Measurements from ENCODE around the gene RAD51.
"Not testable (repeated sequence)": the region's sequence is repeated elsewhere in the genome, so short reads cannot be mapped to it uniquely, and the experiment has no call there.

RAD51 gene

DNA sequence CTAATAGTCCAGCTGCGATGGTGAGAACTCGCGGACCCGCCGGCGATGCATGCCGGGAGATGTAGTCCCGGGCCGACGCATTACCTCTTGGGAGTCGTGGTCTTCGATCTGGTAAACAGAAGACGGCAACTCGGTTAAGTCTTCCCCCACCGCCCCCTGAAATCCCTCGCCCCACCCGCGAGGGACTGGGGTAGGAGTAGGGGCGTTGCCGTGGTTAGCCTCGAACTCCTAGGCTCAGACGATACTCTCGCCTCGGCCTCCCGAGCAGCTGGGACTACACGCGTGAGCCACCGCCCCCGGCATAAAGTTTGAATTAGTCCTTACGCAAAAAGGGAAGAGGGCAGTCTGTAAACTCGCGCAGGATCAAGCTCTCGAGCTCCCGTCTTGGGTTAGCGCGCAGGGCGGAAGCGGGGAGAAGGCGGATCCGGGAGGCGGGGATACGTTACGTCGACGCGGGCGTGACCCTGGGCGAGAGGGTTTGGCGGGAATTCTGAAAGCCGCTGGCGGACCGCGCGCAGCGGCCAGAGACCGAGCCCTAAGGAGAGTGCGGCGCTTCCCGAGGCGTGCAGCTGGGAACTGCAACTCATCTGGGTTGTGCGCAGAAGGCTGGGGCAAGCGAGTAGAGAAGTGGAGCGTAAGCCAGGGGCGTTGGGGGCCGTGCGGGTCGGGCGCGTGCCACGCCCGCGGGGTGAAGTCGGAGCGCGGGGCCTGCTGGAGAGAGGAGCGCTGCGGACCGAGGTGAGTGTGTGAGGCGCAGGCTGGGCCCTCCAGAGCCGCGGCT, at the start of gene RAD51:
RAD51 (plus strand) TSS at position 487 of the 781 bp plus-strand sequence. CDS start 3,585 bp downstream, outside the sequence.
- peak; percentile 85 for DNase-seq (ENCODE audit: low read depth, low spot score)

GRCh38 chr15:40647523-40647922, 47.5 kb upstream of the RAD51 start:
- DNase-seq (ENCODE audit: low read depth, low spot score): no peak

GRCh38 chr15:40650479-40650878, 44.5 kb upstream of the RAD51 start:
- DNase-seq (ENCODE audit: low read depth, low spot score): no peak

DNA sequence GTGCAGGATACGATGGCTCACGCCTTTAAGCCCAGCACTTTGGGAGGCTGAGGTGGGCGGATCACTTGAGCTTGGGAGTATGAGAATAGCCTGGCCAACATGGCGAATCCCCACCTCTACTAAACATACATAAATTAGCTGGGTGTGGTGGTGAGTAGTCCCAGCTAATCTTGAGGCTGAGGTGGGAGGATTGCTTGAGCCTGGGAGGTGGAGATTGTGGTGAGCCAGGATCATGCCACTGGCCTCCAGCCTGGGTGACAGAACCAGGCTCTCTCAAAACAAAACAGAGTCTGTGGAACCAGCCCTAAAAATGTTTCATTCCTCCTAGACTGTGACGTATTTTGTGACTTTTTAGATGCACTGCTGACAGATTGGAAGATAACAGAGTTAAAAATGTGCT, 34.3 kb upstream of the RAD51 start:
- DNase-seq (ENCODE audit: low read depth, low spot score): no peak

- DNase-seq (ENCODE audit: low read depth, low spot score): no peak
These were observed 30.1 kb upstream of the RAD51 start for GRCh38 chr15:40664909-40665308.

- not testable (repeated sequence) for DNase-seq (ENCODE audit: low read depth, low spot score)
These were observed 18.7 kb upstream of the RAD51 start for GRCh38 chr15:40676290-40676689.

GRCh38 chr15:40676906-40677305, 18.1 kb upstream of the RAD51 start:
- DNase-seq (ENCODE audit: low read depth, low spot score): not testable (repeated sequence)

- no peak for DNase-seq (ENCODE audit: low read depth, low spot score)
These were observed 14.8 kb upstream of the RAD51 start for GRCh38 chr15:40680151-40680550.

GRCh38 chr15:40680959-40681358, 14.0 kb upstream of the RAD51 start:
- not testable (repeated sequence) for DNase-seq (ENCODE audit: low read depth, low spot score)

GRCh38 chr15:40684381-40684780, 10.6 kb upstream of the RAD51 start:
- DNase-seq (ENCODE audit: low read depth, low spot score): no peak

DNA sequence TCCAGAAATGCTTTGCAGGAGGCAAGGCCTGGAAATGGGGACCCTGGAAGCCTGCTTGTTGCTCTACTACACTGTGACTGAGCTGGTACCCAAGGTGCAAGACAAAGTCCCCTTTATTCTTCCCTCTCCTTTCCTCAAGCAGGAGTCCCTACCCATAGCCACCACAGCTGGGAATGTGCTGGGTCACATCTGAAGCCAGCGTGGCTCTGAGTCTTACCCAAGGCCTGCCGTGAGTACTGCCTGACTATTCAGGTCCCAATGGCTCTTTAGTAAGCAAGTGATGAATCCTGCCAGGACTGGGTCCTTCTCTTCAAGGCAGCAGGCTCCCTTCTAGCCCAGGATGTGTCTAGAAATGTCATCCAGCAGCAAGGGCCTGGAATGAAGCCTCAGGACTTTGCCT, 9.6 kb upstream of the RAD51 start:
- no peak for DNase-seq (ENCODE audit: low read depth, low spot score)

DNA sequence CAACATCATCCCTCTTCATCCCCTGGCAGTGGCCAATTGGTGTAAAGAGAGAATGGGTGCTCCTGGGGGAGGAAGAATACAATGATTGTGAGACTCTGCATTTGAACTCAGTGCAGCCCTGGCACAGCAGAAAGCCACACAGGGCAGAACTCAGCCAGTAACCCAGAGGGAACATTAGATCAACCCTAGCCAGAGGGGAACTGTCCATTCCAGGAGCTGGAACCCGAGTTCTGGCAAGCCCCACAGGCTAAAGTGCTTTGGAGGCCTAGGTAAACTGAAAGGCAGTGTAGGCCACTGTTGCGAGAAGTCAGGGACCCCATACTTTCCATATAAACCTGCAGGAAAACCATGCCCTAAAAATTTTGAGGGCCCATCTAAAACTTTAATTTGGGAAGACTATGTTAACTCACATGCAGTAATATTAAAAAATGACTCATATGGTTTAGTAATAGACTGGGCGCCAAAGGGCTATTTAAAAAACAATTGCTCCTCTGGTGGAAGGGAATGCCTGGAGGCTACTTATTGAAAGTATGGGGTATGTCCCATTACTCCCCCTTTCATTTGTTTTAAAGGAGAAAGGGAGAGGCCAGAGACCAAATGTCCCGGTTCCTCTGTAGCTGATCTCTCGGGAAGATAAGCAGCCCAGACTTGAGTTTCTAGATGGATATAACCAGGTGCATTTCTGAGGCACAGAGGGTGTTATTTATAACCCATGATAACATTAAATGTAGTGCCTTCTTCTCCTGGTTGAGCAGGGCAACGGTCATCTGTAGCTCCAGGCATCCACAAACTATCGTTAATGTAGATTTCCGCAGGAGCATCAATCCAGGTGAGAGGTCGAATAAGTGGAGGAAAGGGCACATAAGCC, 5.8 kb upstream of the RAD51 start:
- no peak for DNase-seq (ENCODE audit: low read depth, low spot score)

DNA sequence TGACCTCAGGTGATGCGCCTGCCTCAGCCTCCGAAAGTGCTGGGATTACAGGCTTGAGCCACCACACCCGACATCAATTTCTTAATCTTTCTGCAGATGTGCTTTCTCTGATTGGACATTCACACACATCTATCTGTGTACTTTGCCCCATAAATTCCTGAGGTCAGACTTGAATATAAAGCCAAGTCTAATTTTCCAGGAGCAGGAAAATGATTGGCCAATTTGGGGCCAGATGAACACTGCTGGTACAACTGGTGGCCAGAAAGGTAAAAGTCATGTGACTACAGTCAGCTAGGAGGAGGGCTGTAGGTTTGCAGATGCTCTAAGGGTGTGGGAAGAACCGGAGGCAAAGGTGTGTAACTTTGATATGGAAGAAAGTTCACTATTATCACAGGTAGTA, 3.2 kb upstream of the RAD51 start:
- DNase-seq (ENCODE audit: low read depth, low spot score): no peak

GRCh38 chr15:40693904-40694687, 878 bp upstream of the RAD51 start:
- DNase-seq (ENCODE audit: low read depth, low spot score): no peak

GRCh38 chr15:40695469-40695890, 506 bp downstream of the RAD51 start:
- no peak for DNase-seq (ENCODE audit: low read depth, low spot score)

- no peak for DNase-seq (ENCODE audit: low read depth, low spot score)
These were observed 1.3 kb downstream of the RAD51 start for GRCh38 chr15:40696228-40696627.

GRCh38 chr15:40697916-40698315, 2.9 kb downstream of the RAD51 start:
- no peak for DNase-seq (ENCODE audit: low read depth, low spot score)

DNA sequence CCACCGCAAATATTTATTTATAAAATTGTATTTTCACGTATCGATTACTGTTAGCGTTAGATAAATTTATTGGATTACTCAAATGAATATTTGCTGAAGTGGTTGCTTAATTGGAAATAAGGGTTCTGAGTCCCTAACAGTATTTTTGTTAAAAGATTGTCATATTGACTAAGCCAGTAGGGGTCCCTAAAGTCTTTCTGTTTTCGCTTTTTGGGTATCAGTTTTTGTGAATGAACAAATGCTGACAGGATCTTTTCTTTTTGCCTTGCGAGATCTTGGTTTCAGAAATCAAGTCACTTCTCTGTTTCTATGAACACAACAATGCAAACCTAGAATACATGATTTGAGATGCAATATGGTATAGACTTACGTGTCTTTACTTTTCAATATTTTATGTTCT, 7.1 kb downstream of the RAD51 start:
- DNase-seq (ENCODE audit: low read depth, low spot score): no peak

DNA sequence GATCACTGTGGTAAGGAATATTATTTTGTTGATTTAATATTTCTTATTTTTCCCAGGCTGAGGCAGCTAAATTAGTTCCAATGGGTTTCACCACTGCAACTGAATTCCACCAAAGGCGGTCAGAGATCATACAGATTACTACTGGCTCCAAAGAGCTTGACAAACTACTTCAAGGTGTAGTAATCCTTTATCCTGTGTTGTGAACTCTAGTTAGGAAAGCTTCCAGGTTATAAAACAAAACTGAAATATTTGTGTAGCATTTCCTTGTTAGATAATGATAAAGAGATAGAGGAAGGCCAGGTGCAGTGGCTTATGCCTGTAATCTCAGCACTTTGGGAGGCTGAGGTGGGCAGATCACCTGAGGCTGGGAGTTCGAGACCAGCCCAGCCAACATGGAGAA, 11.1 kb downstream of the RAD51 start:
- no peak for DNase-seq (ENCODE audit: low read depth, low spot score)

GRCh38 chr15:40714144-40714543, 19.2 kb downstream of the RAD51 start:
- DNase-seq (ENCODE audit: low read depth, low spot score): no peak

DNA sequence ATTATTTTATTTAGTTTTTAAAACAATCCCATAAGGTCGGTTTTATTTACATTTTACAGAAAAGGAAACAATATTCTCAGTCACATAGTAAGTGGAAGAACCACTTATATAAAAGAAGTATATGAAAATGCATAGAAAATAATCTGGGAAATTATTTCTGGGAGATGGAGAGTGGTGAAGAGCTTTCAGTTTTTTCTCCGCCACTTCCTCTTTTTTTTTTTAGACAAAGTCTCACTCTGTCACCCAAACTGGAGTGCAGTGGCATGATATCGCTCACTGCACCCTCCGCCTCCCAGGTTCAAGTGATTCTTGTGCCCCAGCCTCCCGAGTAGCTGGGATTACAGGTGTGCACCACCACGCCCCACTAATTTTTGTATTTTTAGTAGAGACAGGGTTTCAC, 21.2 kb downstream of the RAD51 start:
- no peak for DNase-seq (ENCODE audit: low read depth, low spot score)

DNA sequence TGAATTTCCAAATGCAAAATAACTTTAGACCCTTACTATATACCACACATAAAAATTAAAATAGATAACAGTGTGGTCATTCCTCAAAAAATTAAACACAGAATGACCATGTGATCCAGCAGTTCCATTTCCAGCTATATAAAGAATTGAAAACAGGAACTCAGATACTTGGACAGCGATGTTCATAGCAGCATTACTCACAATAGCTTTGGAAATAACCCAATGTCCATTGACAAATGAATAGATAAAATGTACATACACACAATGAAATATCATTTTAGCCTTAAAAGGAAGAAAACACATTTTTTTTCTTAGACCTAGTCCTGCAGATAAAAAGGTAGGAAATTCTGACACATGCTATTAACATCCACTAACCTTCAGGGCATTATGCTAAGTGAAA, 26.7 kb downstream of the RAD51 start:
- no peak for DNase-seq (ENCODE audit: low read depth, low spot score)
